ENCODE results near the gene COA8.

DNA sequence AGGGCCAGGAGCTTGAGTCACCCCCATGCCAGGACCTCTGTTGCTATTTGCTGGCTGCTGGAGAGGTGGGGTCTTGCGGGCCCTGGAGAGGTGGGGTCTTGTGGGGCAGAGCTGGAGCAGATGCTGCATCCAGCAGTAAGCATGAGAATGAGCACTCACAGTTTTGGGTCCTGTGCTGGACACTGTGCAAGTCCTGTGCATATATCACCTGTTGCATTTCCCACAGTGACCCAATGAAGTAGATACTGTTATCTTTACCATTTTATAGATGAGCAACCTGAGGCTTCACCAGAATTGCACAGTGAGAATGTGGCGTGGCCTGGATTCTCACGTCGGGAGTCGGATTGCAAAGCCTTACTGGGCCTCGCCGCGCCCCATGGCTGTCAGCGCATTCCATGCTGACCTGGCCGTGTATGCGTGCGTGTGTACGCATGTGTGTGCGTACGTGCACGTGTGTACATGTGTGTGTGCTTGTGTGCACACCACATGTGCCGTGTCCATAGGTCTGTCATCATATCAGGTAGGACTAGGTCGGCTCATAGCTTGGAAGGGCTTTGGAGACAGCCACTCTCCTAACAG, 12.0 kb downstream of the COA8 start:
- no peak for TF ChIP-seq POLR2AphosphoS5 (IDR thresholded peaks at IDR 0.05)
- TF ChIP-seq TAF1 (IDR thresholded peaks at IDR 0.05; ENCODE audit: low read depth): no peak
- no peak for TF ChIP-seq EZH2 (IDR thresholded peaks at IDR 0.05; ENCODE audit: borderline replicate concordance, insufficient read depth, low read length, poor library complexity, severe bottlenecking)
- no peak for TF ChIP-seq RAD21 (conservative IDR thresholded peaks at IDR 0.05)
- TF ChIP-seq, protein P1, sequence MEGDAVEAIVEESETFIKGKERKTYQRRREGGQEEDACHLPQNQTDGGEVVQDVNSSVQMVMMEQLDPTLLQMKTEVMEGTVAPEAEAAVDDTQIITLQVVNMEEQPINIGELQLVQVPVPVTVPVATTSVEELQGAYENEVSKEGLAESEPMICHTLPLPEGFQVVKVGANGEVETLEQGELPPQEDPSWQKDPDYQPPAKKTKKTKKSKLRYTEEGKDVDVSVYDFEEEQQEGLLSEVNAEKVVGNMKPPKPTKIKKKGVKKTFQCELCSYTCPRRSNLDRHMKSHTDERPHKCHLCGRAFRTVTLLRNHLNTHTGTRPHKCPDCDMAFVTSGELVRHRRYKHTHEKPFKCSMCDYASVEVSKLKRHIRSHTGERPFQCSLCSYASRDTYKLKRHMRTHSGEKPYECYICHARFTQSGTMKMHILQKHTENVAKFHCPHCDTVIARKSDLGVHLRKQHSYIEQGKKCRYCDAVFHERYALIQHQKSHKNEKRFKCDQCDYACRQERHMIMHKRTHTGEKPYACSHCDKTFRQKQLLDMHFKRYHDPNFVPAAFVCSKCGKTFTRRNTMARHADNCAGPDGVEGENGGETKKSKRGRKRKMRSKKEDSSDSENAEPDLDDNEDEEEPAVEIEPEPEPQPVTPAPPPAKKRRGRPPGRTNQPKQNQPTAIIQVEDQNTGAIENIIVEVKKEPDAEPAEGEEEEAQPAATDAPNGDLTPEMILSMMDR (IDR thresholded peaks at IDR 0.05; ENCODE audit: poor library complexity, severe bottlenecking): no peak
- TF ChIP-seq, protein P2, sequence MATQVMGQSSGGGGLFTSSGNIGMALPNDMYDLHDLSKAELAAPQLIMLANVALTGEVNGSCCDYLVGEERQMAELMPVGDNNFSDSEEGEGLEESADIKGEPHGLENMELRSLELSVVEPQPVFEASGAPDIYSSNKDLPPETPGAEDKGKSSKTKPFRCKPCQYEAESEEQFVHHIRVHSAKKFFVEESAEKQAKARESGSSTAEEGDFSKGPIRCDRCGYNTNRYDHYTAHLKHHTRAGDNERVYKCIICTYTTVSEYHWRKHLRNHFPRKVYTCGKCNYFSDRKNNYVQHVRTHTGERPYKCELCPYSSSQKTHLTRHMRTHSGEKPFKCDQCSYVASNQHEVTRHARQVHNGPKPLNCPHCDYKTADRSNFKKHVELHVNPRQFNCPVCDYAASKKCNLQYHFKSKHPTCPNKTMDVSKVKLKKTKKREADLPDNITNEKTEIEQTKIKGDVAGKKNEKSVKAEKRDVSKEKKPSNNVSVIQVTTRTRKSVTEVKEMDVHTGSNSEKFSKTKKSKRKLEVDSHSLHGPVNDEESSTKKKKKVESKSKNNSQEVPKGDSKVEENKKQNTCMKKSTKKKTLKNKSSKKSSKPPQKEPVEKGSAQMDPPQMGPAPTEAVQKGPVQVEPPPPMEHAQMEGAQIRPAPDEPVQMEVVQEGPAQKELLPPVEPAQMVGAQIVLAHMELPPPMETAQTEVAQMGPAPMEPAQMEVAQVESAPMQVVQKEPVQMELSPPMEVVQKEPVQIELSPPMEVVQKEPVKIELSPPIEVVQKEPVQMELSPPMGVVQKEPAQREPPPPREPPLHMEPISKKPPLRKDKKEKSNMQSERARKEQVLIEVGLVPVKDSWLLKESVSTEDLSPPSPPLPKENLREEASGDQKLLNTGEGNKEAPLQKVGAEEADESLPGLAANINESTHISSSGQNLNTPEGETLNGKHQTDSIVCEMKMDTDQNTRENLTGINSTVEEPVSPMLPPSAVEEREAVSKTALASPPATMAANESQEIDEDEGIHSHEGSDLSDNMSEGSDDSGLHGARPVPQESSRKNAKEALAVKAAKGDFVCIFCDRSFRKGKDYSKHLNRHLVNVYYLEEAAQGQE (IDR thresholded peaks at IDR 0.05; ENCODE audit: borderline replicate concordance): no peak
- TF ChIP-seq SMC3 (conservative IDR thresholded peaks at IDR 0.05; ENCODE audit: poor library complexity): no peak
- no peak for TF ChIP-seq EP300 (conservative IDR thresholded peaks at IDR 0.05; ENCODE audit: poor library complexity, severe bottlenecking)
